Nucleus accumbens (tissue), 56 donors: Measurements from ENCODE around the gene SHPK.

Source experiments
- DNase-seq, 56 donors: peaks; one replicate each; lab custom pipeline; 2025; lab: John Stamatoyannopoulos, UW

Gene SHPK

GRCh38 chr17:3660311-3660891, 24.4 kb upstream of the SHPK start:
- DNase-seq = peak in 18 of 56 donors; percentile 7 to 63 (median 35)

GRCh38 chr17:3659541-3660111, 23.6 kb upstream of the SHPK start:
- DNase-seq = peak in 30 of 56 donors; percentile 17 to 75 (median 36)

- DNase-seq = no peak
Observed at GRCh38 chr17:3658784-3659449, 22.9 kb upstream of the SHPK start.

- peak in 1 of 56 donors; percentile 22 for DNase-seq
Observed at GRCh38 chr17:3657874-3658783, 22.1 kb upstream of the SHPK start.

GRCh38 chr17:3657588-3657869, 21.5 kb upstream of the SHPK start:
- no peak for DNase-seq

GRCh38 chr17:3656755-3657587, 20.9 kb upstream of the SHPK start:
- DNase-seq = no peak

- DNase-seq = no peak
Observed at GRCh38 chr17:3656353-3656752, 20.3 kb upstream of the SHPK start.

GRCh38 chr17:3655766-3656165, 19.7 kb upstream of the SHPK start:
- DNase-seq = no peak

GRCh38 chr17:3647769-3648555, 11.9 kb upstream of the SHPK start:
- DNase-seq = peak in 44 of 56 donors; percentile 14 to 78 (median 50)

GRCh38 chr17:3647251-3647650, 11.2 kb upstream of the SHPK start:
- DNase-seq = no peak

- no peak for DNase-seq
Observed at GRCh38 chr17:3645310-3645709, 9.3 kb upstream of the SHPK start.

GRCh38 chr17:3643889-3644349, 7.9 kb upstream of the SHPK start:
- DNase-seq = no peak

GRCh38 chr17:3641717-3642486, 5.9 kb upstream of the SHPK start:
- DNase-seq = no peak

- DNase-seq = no peak
Observed at GRCh38 chr17:3641014-3641413, 5.0 kb upstream of the SHPK start.

- DNase-seq = no peak
Observed at GRCh38 chr17:3639981-3640596, 4.0 kb upstream of the SHPK start.

- peak in 4 of 56 donors; percentile 22 to 57 (median 38) for DNase-seq
Observed at GRCh38 chr17:3636908-3637373, 891 bp upstream of the SHPK start.

GRCh38 chr17:3635474-3636153, 436 bp downstream of the SHPK start:
- DNase-seq = no peak
